H1 (cell line): Measurements from ENCODE around the gene RBM17. TPM values are rescaled to one million over a fixed set of nuclear protein-coding genes. Genes with fewer than 3 reads are reported as not detected.

Experiments
- CTCF ChIA-PET: fragments of 300-600 bp; sonication (Branson Sonifier 250); formaldehyde crosslinking; loops from one replicate; lab custom pipeline; 2021; ENCODE audit not compliant: partially characterized antibody; lab: Charles Lee
- POLR2A ChIA-PET: fragments of 300-600 bp; sonication (Branson Sonifier 250); formaldehyde crosslinking; loops from one replicate; lab custom pipeline; 2021; ENCODE audit warnings: inconsistent platforms; ENCODE audit not compliant: partially characterized antibody; lab: Charles Lee
- DNase-seq, 2 experiments: peaks; one replicate each; pipeline versions ENCODE4 v3.0.0 to v3.0.0-alpha.2; 2010 to 2022; ENCODE audit warnings: low spot score in 2 of 2, low read depth in 1 of 2, mixed read lengths in 1 of 2
- FAIRE-seq: peaks from 2 replicates; lab custom pipeline; 2011; peaks lifted over from hg19 to GRCh38; lab: Jason Lieb, UNC
- H2AFZ ChIP-seq: 2 replicates; pipeline ENCODE4 v1.8.1; 2012; ENCODE audit warnings: low read length, inconsistent platforms
- H2AK5ac ChIP-seq: 2 replicates; pipeline ENCODE4 v1.6.1; 2013; ENCODE audit warnings: low read depth, low read length
- H2BK120ac ChIP-seq: replicated peaks from 2 replicates; pipeline ENCODE3; 2013; ENCODE audit warnings: low read depth, low read length, inconsistent platforms
- H2BK12ac ChIP-seq: 2 replicates; pipeline ENCODE4 v1.6.1; 2013; ENCODE audit warnings: low read depth, low read length
- H2BK15ac ChIP-seq: 2 replicates; pipeline ENCODE4 v1.6.1; 2013; ENCODE audit warnings: low read length
- H2BK20ac ChIP-seq: 2 replicates; pipeline ENCODE4 v1.6.1; 2013; ENCODE audit warnings: low read length
- H2BK5ac ChIP-seq: 2 replicates; pipeline ENCODE4 v1.6.1; 2013; ENCODE audit warnings: low read depth, low read length
- H3K14ac ChIP-seq: 2 replicates; pipeline ENCODE4 v1.6.1; 2013; ENCODE audit warnings: inconsistent platforms; ENCODE audit not compliant: insufficient read length
- H3K18ac ChIP-seq: 2 replicates; pipeline ENCODE4 v1.6.1; 2013; ENCODE audit warnings: low read length; ENCODE audit errors: extremely low read depth
- H3K23ac ChIP-seq: 2 replicates; pipeline ENCODE4 v1.6.1; 2013; ENCODE audit warnings: inconsistent platforms; ENCODE audit not compliant: insufficient read length
- H3K23me2 ChIP-seq: 2 replicates; pipeline ENCODE4 v1.6.1; 2013; ENCODE audit warnings: low read depth, low read length
- H3K27ac ChIP-seq: 2 replicates; pipeline ENCODE4 v1.6.1; 2011; ENCODE audit warnings: low read depth, low read length, inconsistent platforms
- H3K27me3 ChIP-seq, 4 experiments: replicated peaks in 1 of 4; 1 replicate in 1 of 4; 2 replicates in 3 of 4; pipeline versions ENCODE4 v1.6.1 to v1.8.1; 2011 to 2013; ENCODE audit warnings: low read length in 3 of 4, mild to moderate bottlenecking in 3 of 4, inconsistent platforms in 2 of 4, mixed read lengths in 2 of 4, moderate library complexity in 1 of 4; ENCODE audit not compliant: control insufficient read depth in 3 of 4, insufficient read depth in 3 of 4; ENCODE audit errors: extremely low read depth in 1 of 4
- H3K36me3 ChIP-seq, 4 experiments: 2 replicates each; pipeline versions ENCODE4 v1.6.1 to v1.8.1; 2011 to 2013; ENCODE audit warnings: mild to moderate bottlenecking in 4 of 4, low read length in 3 of 4, moderate library complexity in 2 of 4, control low read depth in 1 of 4, inconsistent platforms in 1 of 4; ENCODE audit not compliant: insufficient read depth in 4 of 4, control insufficient read depth in 2 of 4
- H3K4ac ChIP-seq: replicated peaks from 2 replicates; pipeline ENCODE3; 2013; ENCODE audit warnings: low read length, low read depth, mixed read lengths, inconsistent platforms; ENCODE audit not compliant: insufficient read length
- H3K4me1 ChIP-seq, 4 experiments: replicated peaks in 1 of 4; 1 replicate in 1 of 4; 2 replicates in 3 of 4; pipeline versions ENCODE4 v1.6.1 to v1.8.1; 2011 to 2013; ENCODE audit warnings: low read length in 3 of 4, inconsistent platforms in 2 of 4, mixed read lengths in 1 of 4; ENCODE audit not compliant: insufficient read depth in 4 of 4, control insufficient read depth in 3 of 4
- H3K4me2 ChIP-seq, 2 experiments: 2 replicates each; pipeline versions ENCODE4 v1.6.1 to v1.8.1; 2011 to 2013; ENCODE audit warnings: low read depth in 2 of 2, low read length in 2 of 2, control low read depth in 1 of 2, inconsistent platforms in 1 of 2, mild to moderate bottlenecking in 1 of 2; ENCODE audit not compliant: insufficient read depth in 1 of 2
- H3K4me3 ChIP-seq, 4 experiments: fragments of 200-600, 300-600 bp in 1 of 4; sonication (generic), shearing (Covaris generic), sonication (Bioruptor Twin) in 1 of 4; 2 replicates each; pipeline versions ENCODE4 v1.5.1 to v1.8.1; 2011 to 2016; ENCODE audit warnings: low read length in 4 of 4, low read depth in 3 of 4, control low read depth in 2 of 4, inconsistent platforms in 2 of 4, mild to moderate bottlenecking in 2 of 4, mixed read lengths in 1 of 4, moderate library complexity in 1 of 4; ENCODE audit not compliant: insufficient read depth in 2 of 4; ENCODE audit errors: extremely low read depth in 1 of 4
- H3K56ac ChIP-seq: replicated peaks from 2 replicates; pipeline ENCODE3; 2013; ENCODE audit warnings: low read depth, mild to moderate bottlenecking, mixed read lengths, low read length, inconsistent platforms; ENCODE audit not compliant: insufficient read length
- H3K79me1 ChIP-seq: 2 replicates; pipeline ENCODE4 v1.6.1; 2013; ENCODE audit warnings: low read depth, low read length, control low read depth
- H3K79me2 ChIP-seq, 2 experiments: 2 replicates each; pipeline versions ENCODE4 v1.6.1 to v1.8.1; 2012 to 2013; ENCODE audit warnings: low read length in 2 of 2, mild to moderate bottlenecking in 2 of 2, inconsistent platforms in 1 of 2; ENCODE audit not compliant: insufficient read depth in 2 of 2, control insufficient read depth in 1 of 2
- H3K9ac ChIP-seq, 4 experiments: replicated peaks in 1 of 4; 1 replicate in 1 of 4; 2 replicates in 3 of 4; pipeline versions ENCODE4 v1.6.1 to v1.8.1; 2011 to 2013; ENCODE audit warnings: low read depth in 3 of 4, low read length in 3 of 4, control low read depth in 2 of 4, mild to moderate bottlenecking in 2 of 4, moderate library complexity in 2 of 4, inconsistent platforms in 1 of 4; ENCODE audit errors: extremely low read depth in 1 of 4
- H3K9me3 ChIP-seq, 2 experiments: 2 replicates each; pipeline versions ENCODE4 v1.6.1 to v1.8.1; 2012 to 2013; ENCODE audit warnings: mild to moderate bottlenecking in 2 of 2, moderate library complexity in 2 of 2, control low read depth in 1 of 2, inconsistent platforms in 1 of 2, low read depth in 1 of 2, low read length in 1 of 2, mixed read lengths in 1 of 2; ENCODE audit not compliant: insufficient read depth in 2 of 2
- H4K20me1 ChIP-seq, 2 experiments: replicated peaks in 1 of 2; 2 replicates each; pipeline versions ENCODE3 to v1.8.1; 2011 to 2013; ENCODE audit warnings: inconsistent platforms in 2 of 2, low read length in 2 of 2, mild to moderate bottlenecking in 1 of 2; ENCODE audit not compliant: insufficient read depth in 2 of 2, control insufficient read depth in 1 of 2
- H4K5ac ChIP-seq: 2 replicates; pipeline ENCODE4 v1.6.1; 2013; ENCODE audit warnings: low read length, low read depth, mixed read lengths, inconsistent platforms; ENCODE audit not compliant: insufficient read length
- H4K8ac ChIP-seq: 2 replicates; pipeline ENCODE4 v1.8.0; 2013; ENCODE audit warnings: mild to moderate bottlenecking, moderate library complexity, low read length, inconsistent platforms; ENCODE audit not compliant: insufficient read depth; ENCODE audit errors: extremely low read depth
- H4K91ac ChIP-seq: replicated peaks from 2 replicates; pipeline ENCODE3; 2013; ENCODE audit warnings: low read length, mixed read lengths, inconsistent platforms; ENCODE audit not compliant: insufficient read length
- CBX8 ChIP-seq: fragments of 300-800, 300-1000 bp; sonication (generic); IDR thresholded peaks from 2 replicates; pipeline ENCODE4 v1.7.1; 2016; ENCODE audit warnings: low read depth, low read length, borderline replicate concordance
- WGBS, 2 experiments: shearing (Covaris generic) in 1 of 2; methylation state at CpG; one replicate each; pipeline versions ENCODE4 v1.1.6 to v1.1.7; 2013 to 2015; ENCODE audit warnings: low lambda C conversion rate in 2 of 2, mixed read lengths in 2 of 2, inconsistent platforms in 1 of 2, low coverage in 1 of 2, missing lambda C conversion rate in 1 of 2; ENCODE audit not compliant: insufficient replicate concordance in 2 of 2, insufficient coverage in 1 of 2, insufficient read length in 1 of 2; ENCODE audit errors: extremely low coverage in 1 of 2, missing lambda C conversion rate in 1 of 2; 5-methylcytosine and 5-hydroxymethylcytosine counted together
- polyA plus RNA-seq, 7 experiments: library from polyadenylated mRNA; depleted of rRNA in 3 of 7; stranded (reverse) in 5 of 7; unstranded in 2 of 7; fragments of >200 nt in 5 of 7; fragments of 200-250 nt in 2 of 7; gene quantifications; 1 replicate in 5 of 7; 2 replicates in 1 of 7; 4 replicates in 1 of 7; pipeline versions ENCODE4 v1.2.1 to v1.2.3, GENCODE V29; 2011 to 2013; ENCODE audit warnings: missing spikeins in 2 of 7, mixed read lengths in 2 of 7
- total RNA-seq: library from RNA; stranded (reverse); fragmentation: NEBNext Ultra II Directional; extraction: Animal tissue kit (Norgen Biotek cat#: 25700); gene quantifications from 2 replicates; pipeline ENCODE4 v1.2.1, GENCODE V29; 2021

Gene RBM17
- total and polyA plus RNA-seq, 2 of the 8 experiments (the other 6 are each of a cell fraction or from before 2014, with no cell fraction given), result 15.7 to 128 TPM

GRCh38 chr10:6046773-6047611, 41.8 kb upstream of the RBM17 start:
- Histone ChIP-seq H3K36me3 (no peaks in the 10 kb centered on the region), H2BK20ac (0 out of 2 replicates have a peak overlapping the region, but pooled peaks have one; percentile 13), H3K9me3 (no peaks in the 10 kb centered on the region), H2BK5ac (no peak overlapping the region), H3K14ac (no peak overlapping the region), H3K79me1 (no peaks in the 10 kb centered on the region), H3K4me2 (no peak overlapping the region), H2BK120ac (no peak overlapping the region), H3K23ac (no peak overlapping the region), H3K4ac (no peak overlapping the region), H2BK15ac (no peak overlapping the region), H3K27me3 (no peaks in the 10 kb centered on the region), H3K27ac (no peak overlapping the region), H3K4me1 (no peaks in the 10 kb centered on the region), H3K79me2 (no peaks in the 10 kb centered on the region), H3K23me2 (no peaks in the 10 kb centered on the region), H4K20me1 (no peaks in the 10 kb centered on the region), H4K5ac (no peak overlapping the region), H3K9ac (no peak overlapping the region), H3K56ac (no peak overlapping the region), H2BK12ac (no peak overlapping the region), H2AK5ac (no peak overlapping the region), H4K91ac (no peak overlapping the region), H4K8ac (no peak overlapping the region), H3K4me3 (no peak overlapping the region), H2AFZ (no peak overlapping the region), H3K18ac (no peak overlapping the region)
- DNase-seq (peak in 1 of 2 experiments; percentile 34), FAIRE-seq (no peak)
- CTCF ChIA-PET, result no interaction called here
- 83% methylated on average over 14 of the region's 14 CpGs; no CpG with 5 or more reads in 1 of the 2 experiments for WGBS, 2 experiments
- POLR2A ChIA-PET, result no interaction called here
- TF ChIP-seq CBX8, result no peak
